HG03196 (cell line): Measurements from ENCODE around the gene ZNF229.
"Not testable (repeated sequence)": the region's sequence is repeated elsewhere in the genome, so short reads cannot be mapped to it uniquely, and the experiment has no call there.

Source experiments
- ATAC-seq: cut with Tn5 transposase; IDR thresholded peaks from one replicate; pipeline ENCODE4 v1.9.1; 2021; ENCODE audit not compliant: unreplicated experiment

Gene ZNF229

DNA sequence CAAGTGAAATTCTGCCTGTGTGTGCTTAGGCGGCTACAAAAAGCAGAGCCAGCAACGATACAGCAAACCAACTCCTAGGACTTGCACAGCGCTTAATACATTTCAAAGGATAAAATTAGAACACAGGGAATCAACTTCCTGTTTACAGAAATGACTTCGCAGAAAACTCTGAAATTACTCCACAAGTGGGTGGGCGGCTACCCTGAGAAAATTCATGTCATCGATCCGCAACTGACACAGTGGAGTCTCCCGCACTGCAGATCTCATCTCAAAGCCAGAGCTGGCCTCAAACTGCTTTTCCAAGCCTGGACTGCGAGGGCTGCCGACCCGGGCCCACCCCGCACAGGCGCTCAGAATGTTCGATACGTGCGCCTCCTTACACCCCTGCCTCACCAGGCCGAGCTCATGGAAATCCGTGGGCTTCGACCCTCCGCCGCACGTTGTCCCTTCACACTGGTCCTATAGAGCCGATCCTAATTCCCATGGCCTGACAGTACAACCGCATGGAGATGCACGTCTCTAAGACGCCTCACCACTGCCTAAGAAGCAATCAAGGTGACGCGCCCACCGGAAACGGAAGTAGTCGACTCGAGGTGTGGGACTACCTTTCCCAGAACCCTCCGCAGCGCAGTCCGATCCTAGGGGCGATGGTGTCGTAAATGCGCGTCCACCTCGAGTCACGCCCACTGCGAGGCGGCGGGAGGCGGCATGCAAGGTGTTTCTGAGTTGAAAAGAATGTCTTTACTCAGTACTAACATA lies at the start of gene ZNF229:
Gene ZNF229, minus strand, starts transcription at position 557 of the 759 bp plus-strand sequence. CDS start 5,625 bp downstream, outside the sequence.
- no peak for ATAC-seq

DNA sequence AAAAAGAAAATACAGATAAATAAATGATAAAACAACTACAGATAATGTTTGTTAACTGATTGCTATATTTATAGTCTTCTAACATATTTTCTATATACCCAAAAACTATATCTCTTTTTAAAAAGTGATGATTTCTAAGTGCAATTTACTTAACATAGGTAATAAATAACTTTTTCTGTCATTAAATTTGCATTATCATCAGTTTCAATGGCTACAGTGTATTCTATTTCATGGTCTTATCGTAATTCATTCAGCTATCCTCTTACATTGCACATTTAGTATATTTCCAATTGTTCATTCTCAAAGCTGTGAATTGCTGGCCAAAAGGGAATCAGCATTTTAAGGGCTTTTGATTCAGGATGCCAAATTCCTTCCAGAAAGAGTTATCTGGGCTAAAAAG lies 48.4 kb upstream of the ZNF229 start:
- ATAC-seq = no peak

DNA sequence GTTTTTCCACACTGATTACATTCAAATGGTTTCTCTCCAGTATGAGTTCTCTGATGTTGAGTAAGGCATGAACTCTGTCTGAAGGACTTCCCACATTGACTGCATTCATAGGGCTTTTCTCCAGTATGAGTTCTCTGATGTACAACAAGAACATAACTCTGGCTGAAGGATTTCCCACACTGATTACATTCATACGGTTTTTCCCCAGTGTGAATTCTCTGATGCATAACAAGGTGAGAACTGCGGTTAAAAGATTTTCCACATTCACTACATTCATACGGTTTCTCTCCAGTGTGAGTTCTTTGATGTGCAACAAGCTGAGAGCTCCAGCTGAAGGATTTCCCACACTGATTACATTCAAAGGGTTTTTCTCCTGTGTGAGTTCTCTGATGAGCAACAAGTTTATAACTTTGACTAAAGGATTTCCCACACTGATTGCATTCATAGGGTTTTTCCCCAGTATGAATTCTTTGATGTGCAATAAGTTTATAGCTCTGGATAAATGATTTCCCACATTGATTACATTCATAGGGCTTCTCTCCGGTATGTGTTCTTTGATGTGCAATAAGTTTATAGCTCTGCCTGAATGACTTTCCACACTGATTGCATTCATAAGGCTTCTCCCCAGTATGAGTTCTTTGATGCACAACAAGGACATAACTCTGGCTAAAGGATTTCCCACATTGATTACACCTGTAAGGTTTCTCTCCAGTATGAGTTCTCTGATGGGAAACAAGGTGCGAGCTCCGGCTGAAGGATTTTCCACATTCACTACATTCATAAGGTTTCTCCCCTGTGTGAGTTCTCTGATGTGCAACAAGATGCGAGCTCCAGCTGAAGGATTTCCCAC lies 28.5 kb upstream of the ZNF229 start:
- no peak for ATAC-seq

DNA sequence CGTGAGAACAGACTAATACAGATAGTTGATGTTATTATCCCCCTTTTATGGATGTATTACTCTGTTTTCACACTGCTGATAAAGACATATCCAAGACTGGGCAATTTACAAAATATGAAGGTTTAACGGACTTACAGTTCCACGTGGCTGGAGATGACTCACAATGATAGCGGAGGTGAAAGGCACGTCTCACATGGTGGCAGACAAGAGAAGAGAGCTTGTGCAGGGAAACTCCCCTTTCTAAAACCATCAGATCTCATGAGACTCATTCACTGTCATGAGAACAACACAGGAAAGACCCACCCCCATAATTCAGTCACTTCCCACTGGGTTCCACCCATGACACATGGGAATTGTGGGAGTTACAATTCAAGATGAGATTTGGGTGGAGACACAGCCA lies 20.5 kb upstream of the ZNF229 start:
- not testable (repeated sequence) for ATAC-seq

DNA sequence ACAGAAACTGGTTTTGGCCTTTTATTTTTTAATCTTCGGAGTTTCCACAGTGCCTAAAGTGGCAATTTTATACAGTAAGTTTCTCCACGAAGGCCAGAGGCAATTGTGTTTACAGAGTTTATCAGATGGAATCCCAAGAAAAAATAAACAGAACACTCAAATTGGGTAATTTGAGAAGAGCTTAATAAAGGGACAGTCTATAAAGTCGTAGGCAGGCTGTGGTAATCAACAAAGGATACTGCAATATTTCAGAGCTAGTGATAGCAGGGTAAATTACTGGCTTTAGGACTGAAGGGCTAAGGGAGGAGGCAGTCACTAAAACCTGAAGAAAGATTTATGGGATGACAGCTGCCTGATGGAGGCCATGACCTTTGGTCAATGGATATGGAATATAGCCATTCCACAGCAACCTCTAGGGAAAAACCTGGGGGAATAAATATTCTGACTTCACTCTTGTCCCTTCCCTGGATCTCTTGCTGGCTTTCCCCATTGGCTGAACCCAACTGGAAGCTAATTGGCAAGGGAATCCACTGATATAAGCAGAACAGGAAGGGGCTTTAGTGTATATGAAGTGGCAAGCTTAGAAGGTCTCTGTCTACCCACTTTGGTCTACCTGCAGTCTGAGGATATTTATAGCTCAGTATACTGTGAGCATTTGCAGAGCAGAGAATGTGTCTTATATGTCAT lies 14.5 kb upstream of the ZNF229 start:
- not testable (repeated sequence) for ATAC-seq

DNA sequence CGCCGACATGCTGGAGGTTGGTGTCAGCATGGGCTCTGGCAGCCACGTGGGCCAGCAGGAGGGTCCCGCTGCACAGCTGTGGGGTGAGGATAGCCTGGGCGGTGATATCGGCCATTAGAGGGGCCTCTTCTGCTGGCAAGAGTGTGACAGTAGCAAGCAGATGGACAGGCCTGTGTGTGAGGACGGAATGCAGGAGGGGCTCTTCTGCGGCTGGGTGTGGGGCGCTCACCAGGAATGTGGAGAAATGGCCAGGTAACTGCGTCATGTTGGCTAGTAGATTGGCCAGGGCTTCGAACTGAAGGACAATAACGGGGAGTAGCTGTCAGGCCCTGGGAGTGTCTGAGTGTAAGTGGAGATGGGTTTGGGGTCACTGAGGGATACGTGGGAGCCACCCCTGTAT lies 7.7 kb upstream of the ZNF229 start:
- not testable (repeated sequence) for ATAC-seq

DNA sequence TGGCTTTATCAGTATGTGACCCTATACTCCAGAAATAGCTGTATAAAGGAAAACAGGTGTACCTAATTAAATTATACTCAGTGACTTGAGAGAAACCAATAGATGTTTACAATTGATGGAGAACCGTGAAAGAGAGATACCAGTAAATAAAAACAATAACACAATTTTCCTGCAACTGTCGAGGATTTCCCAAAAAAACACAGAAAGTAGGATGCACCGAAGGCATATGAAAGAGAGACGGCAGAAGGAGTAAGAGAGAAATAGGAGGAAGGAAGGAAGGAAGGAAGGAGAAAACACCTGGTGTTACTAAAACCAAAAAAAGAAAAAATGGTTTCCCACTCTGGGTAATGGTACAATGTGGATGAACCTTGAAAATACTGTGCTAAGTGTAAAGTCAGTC lies 6.8 kb upstream of the ZNF229 start:
- ATAC-seq = no peak

DNA sequence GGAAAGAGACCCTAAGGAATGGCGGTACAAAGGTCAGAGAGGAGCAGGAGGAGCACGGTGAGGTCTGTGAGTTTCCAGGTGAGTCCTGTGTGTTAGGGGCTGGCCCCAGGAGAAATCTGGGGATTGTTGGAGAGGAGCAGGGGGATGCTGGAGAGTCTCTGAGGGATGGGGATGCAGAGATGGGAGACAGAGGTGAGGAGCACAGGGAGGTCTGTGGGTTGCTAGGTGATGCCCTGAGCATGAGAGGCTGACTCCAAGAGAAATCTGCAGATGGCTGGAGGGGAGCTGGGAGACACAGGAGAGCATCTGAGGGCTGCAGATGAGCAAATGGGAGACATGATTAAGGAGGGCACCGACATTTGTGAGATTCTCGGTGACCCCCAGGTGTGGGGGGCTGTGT lies 4.1 kb upstream of the ZNF229 start:
- ATAC-seq = no peak

DNA sequence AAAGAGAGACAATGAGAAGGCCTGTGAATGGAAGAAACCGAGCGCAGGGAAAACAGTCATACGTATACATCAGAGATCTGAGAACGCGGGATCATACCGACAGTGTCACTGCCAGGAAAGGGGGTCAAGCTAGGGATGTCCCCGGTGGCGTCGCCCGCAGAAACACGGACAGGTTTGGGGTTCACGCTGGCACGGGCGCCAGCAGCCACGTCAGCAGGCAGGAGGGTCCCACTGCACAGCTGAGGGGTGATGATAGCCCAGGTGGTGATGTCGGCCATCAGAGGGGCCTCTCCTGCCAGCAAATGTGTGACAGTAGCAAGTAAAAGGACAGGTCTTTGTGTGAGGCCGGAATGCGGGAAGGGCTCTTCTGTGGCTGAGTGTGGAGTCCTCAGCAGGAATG lies 3.4 kb upstream of the ZNF229 start:
- no peak for ATAC-seq

DNA sequence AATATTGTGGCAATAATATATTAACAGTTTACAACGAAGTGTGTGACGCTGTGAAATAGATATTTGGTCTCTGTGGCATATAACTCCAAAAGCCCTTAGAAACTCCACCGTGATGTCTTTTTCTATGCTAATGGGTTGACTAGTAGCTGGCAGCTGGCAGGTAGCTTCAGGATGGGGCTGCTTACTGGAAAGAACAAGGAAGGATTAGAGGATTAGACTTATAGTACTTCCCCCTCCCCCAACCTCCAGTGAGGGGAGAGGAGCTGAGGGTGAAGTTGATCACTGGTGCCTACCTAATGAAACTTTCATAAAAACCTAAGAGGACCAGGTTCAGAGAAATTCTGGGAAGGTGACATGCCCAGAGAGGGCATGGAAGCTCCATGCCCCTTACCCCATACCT lies 9.8 kb downstream of the ZNF229 start:
- ATAC-seq = no peak

DNA sequence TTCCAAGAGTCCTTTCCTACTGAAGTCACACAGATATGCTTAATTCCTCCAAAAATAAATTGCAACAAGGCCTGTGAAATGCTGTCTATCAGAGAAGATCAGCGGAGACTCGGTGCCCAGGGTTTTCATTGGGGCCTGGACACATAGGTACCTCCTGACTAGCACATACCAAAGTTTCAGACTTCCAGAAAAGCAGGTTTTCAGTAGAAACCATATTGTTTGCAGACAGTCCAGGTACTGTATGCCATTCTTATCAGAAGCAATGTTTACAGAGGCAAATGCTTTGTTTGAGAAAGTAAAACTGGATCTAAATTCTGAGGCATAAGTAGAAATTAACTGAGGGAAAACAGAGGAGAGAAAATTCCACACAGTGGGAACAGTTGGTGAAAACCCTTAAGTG lies 12.8 kb downstream of the ZNF229 start:
- no peak for ATAC-seq

DNA sequence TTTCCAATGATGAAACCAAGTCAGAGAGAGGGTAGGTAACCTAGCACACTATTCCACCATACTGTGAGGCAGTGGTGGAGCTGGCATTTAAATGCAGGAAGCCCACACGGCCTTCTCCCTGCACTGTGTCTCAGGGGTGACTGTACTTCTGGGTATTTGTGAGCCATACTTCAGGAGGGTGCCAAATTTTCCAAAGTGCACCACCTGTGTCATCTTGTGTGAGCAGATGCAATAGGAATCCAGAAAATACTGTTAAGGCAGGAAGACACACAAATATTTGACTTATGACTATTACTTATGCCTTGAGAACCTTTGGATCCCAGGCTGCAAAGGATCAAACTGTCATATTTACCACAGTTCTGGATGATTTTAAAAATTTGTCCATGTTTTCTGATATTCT lies 17.3 kb downstream of the ZNF229 start:
- no peak for ATAC-seq

DNA sequence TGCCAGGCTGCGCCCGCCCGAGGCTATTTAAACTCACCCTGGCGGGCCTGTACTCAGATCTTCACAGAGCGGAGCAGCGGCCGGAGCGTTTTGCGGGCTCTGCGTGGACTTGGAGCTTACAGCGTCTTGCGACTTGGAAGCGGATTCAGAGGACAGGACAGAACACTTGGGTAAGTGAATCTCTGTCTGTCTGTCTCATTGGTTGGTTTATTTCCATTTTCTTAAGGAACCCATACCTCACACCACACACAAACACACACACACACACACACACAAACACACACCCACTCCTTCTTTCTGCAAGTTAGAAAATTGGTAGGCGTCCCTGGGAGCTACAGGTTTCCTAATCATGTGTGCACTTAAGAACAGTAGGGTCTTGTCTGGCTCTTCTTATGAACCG lies 32.7 kb downstream of the ZNF229 start:
- not testable (repeated sequence) for ATAC-seq

DNA sequence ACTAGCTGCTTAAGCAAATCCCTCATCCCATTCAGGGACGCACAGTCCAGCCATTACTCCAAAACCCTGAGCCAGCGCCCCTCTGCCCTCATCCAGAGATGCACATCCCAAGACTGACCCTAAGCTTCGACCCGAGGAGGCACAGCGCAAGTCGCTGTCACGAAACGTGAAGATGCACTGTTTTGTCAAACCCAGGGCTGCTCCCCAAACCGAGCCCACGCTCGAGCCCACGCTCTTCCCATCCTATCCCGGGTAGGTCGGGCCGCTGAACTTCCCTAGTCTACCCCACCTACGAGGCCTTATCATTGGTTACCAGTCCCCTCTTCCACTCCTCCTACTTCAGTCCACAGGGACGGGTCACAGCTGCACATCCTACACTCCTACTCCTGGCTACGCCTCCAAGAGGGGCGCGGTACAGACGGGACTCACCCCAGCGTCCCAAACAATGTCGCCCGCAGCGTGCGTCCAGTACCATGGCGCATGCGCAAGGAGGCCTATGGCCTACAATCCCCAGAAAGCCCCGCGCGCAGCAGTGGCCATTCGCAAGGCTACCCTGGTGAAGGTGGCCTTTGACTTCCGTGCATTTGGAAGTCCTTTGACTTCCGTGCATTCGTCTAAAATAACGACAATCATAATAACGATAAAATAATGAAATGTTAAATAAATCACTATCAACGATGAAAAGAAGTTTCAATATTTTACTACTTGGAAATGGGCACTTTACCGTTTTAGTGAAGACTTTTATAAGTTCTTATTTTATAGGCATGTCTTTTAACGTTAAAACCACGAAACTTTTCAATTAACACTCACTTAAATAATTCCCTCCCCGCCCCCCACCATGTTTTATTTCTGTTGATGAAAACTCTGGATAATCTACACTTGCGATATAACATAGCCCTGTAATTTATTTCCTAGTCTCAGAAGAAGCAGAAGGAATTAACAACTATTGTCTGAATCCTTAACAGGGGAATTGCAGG lies 46.8 kb downstream of the ZNF229 start, which contains the start of gene ZNF285:
Gene ZNF285, minus strand, starts transcription at position 470 of the 977 bp plus-strand sequence. CDS start 4,395 bp downstream, outside the sequence.
- no peak for ATAC-seq

DNA sequence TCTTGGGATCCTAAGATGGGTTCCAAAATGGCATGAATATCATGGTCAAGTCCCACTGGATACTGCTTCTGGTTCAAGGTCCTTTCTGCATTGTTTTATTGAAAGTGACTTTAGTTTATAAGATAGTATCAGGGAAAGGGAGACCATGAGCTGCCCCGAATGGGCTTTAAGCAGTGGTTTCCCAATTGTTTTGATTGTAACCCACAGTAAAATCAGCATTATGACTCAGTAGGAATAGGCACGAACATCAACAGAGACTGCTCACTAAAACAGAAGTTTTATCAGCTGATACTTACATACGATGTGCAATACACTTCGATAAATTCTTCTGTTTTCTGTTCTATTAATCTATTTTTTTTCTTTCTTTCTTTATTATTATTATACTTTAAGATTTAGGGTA lies 59.0 kb downstream of the ZNF229 start:
- ATAC-seq = not testable (repeated sequence)
